H1 (cell line): ENCODE measurements around the gene SLC25A51. TPM values are rescaled to one million over a fixed set of nuclear protein-coding genes. Genes with fewer than 3 reads are reported as not detected.

ENCODE experiments used
- ASH2L ChIP-seq: fragments of 200-600, 300-600 bp; sonication (generic); IDR thresholded peaks from one replicate; pipeline ENCODE4 v1.7.1; 2017; ENCODE audit warnings: low read length
- CBX5 ChIP-seq: fragments of 300-800, 300-1000 bp; sonication (generic); IDR thresholded peaks from 2 replicates; pipeline ENCODE4 v1.7.1; 2016; ENCODE audit warnings: antibody characterized with exemption, low read length, low read depth
- CHD7 ChIP-seq: fragments of 300-600 bp; sonication (generic); IDR thresholded peaks from 2 replicates; pipeline ENCODE4 v1.7.1; 2012; ENCODE audit warnings: low read length, moderate library complexity, mild to moderate bottlenecking, inconsistent platforms; ENCODE audit not compliant: insufficient replicate concordance
- FOSL1 ChIP-seq: IDR thresholded peaks from 2 replicates; pipeline ENCODE4 v1.6.1; 2011; ENCODE audit warnings: mild to moderate bottlenecking, low read depth, low read length, moderate library complexity; ENCODE audit not compliant: insufficient read depth
- HDAC6 ChIP-seq: IDR thresholded peaks from one replicate; pipeline ENCODE4 v1.7.1; 2012; ENCODE audit warnings: low read depth, mild to moderate bottlenecking, inconsistent platforms, low read length, moderate library complexity
- KDM1A ChIP-seq: fragments of 200-600, 300-600 bp; sonication (generic); IDR thresholded peaks from 2 replicates; pipeline ENCODE4 v1.7.1; 2016; ENCODE audit warnings: mild to moderate bottlenecking, low read length, borderline replicate concordance
- KDM4A ChIP-seq: IDR thresholded peaks from one replicate; pipeline ENCODE4 v1.7.1; 2012; ENCODE audit warnings: low read depth, mild to moderate bottlenecking, moderate library complexity, low read length, inconsistent platforms; ENCODE audit not compliant: severe bottlenecking
- KDM5A ChIP-seq: fragments of 200-600 bp; IDR thresholded peaks from 2 replicates; pipeline ENCODE4 v1.7.1; 2012; ENCODE audit warnings: mild to moderate bottlenecking, low read length, inconsistent platforms, mixed read lengths
- NANOG ChIP-seq: IDR thresholded peaks from 2 replicates; pipeline ENCODE4 v1.6.1; 2011; ENCODE audit warnings: low read length, low read depth, mild to moderate bottlenecking, inconsistent platforms; ENCODE audit not compliant: insufficient read depth, poor library complexity, severe bottlenecking
- NRF1 ChIP-seq: IDR thresholded peaks from 2 replicates; pipeline ENCODE4 v1.6.1; 2011; ENCODE audit warnings: mild to moderate bottlenecking, low read depth, low read length, improper control_type of control experiment
- POU5F1 ChIP-seq: IDR thresholded peaks from 2 replicates; pipeline ENCODE4 v1.6.1; 2011; ENCODE audit warnings: low read depth, mild to moderate bottlenecking, low read length, moderate library complexity
- SP2 ChIP-seq: IDR thresholded peaks from 2 replicates; pipeline ENCODE4 v1.6.1; 2012; ENCODE audit warnings: mild to moderate bottlenecking, low read length, inconsistent platforms
- SRF ChIP-seq: IDR thresholded peaks from 2 replicates; pipeline ENCODE4 v1.6.1; 2011; ENCODE audit warnings: mild to moderate bottlenecking, low read depth, low read length, moderate library complexity
- polyA plus RNA-seq, 7 experiments: library from polyadenylated mRNA; depleted of rRNA in 3 of 7; stranded (reverse) in 5 of 7; unstranded in 2 of 7; fragments of >200 nt in 5 of 7; fragments of 200-250 nt in 2 of 7; gene quantifications; 1 replicate in 5 of 7; 2 replicates in 1 of 7; 4 replicates in 1 of 7; pipeline versions ENCODE4 v1.2.1 to v1.2.3, GENCODE V29; 2011 to 2013; ENCODE audit warnings: missing spikeins in 2 of 7, mixed read lengths in 2 of 7
- total RNA-seq: library from RNA; stranded (reverse); fragmentation: NEBNext Ultra II Directional; extraction: Animal tissue kit (Norgen Biotek cat#: 25700); gene quantifications from 2 replicates; pipeline ENCODE4 v1.2.1, GENCODE V29; 2021

The SLC25A51 gene
- total and polyA plus RNA-seq, 2 of the 8 experiments (the other 6 are each of a cell fraction or from before 2014, with no cell fraction given), result 8.0 to 14.5 TPM

- no peak for TF ChIP-seq CHD7
- no peak for TF ChIP-seq SRF
- TF ChIP-seq KDM4A, result no peak
- TF ChIP-seq CBX5, result no peak
- TF ChIP-seq POU5F1, result no peak
- no peak for TF ChIP-seq NANOG
- no peak for TF ChIP-seq SP2
- no peak for TF ChIP-seq HDAC6
- TF ChIP-seq ASH2L, result no peak
- TF ChIP-seq KDM5A, result no peak
- no peak for TF ChIP-seq KDM1A
- no peak for TF ChIP-seq NRF1
- TF ChIP-seq FOSL1, result no peak
Observed at GRCh38 chr9:37949576-37949975, 45.6 kb upstream of the SLC25A51 start (continued).
